ENCODE data around the gene DUSP16.

The DUSP16 gene

DNA sequence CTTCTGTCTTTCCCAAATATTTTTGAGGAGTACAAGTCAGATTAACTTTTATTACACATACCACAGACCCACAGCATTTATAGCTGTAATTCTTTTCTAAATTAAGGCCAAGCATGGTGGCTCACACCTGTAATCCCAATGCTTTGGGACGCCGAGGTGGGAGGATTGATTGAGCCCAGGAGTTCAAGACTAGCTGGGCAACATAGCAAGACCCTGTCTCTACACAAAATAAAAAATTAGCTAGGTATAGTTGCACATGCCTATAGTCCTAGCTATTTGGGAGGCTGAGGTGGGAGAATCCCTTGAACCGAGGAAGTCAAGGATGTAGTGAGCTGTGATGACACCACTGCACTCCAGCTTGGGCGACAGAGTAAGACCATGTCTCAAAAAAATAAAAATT, 7.0 kb downstream of the DUSP16 start:
- TF ChIP-seq, protein P1, sequence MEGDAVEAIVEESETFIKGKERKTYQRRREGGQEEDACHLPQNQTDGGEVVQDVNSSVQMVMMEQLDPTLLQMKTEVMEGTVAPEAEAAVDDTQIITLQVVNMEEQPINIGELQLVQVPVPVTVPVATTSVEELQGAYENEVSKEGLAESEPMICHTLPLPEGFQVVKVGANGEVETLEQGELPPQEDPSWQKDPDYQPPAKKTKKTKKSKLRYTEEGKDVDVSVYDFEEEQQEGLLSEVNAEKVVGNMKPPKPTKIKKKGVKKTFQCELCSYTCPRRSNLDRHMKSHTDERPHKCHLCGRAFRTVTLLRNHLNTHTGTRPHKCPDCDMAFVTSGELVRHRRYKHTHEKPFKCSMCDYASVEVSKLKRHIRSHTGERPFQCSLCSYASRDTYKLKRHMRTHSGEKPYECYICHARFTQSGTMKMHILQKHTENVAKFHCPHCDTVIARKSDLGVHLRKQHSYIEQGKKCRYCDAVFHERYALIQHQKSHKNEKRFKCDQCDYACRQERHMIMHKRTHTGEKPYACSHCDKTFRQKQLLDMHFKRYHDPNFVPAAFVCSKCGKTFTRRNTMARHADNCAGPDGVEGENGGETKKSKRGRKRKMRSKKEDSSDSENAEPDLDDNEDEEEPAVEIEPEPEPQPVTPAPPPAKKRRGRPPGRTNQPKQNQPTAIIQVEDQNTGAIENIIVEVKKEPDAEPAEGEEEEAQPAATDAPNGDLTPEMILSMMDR (IDR thresholded peaks at IDR 0.05; ENCODE audit: low read length, missing control alignments) = no peak
- no peak for DNase-seq (ENCODE audit: low read depth)
- no peak overlapping the region for H3K4me3 ChIP-seq (replicated peaks; ENCODE audit: low read depth, low read length)

DNA sequence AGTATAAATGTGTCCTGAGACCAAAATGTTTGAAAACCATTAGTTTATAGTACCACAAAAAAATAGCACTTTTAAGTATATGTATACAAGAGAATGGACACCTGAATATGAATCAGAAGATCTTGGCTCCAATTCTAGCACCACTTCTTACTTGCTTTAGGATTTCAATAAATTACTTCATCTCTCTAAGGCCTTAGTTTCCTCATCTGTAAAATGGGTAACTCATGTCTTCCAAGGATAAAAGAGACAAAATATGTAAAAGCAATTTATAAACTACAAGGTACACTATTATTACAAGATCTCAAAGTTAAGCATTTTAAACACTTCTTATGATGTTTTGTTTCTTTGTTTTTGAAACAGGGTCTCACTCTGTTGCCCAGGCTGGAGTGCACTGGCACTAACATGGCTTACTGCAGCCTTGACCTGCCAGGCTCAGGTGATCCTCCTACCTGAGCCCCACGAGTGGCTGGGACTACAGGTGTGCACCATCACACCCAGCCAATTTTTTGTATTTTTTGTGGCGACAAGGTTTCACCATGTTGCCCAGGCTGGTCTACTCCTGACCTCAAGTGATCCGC, 9.4 kb downstream of the DUSP16 start:
- TF ChIP-seq, protein P1 (IDR thresholded peaks at IDR 0.05; ENCODE audit: low read length, missing control alignments) = no peak
- no peak overlapping the region for H3K4me3 ChIP-seq (replicated peaks; ENCODE audit: low read depth, low read length)
- no peak for DNase-seq (ENCODE audit: low read depth)

DNA sequence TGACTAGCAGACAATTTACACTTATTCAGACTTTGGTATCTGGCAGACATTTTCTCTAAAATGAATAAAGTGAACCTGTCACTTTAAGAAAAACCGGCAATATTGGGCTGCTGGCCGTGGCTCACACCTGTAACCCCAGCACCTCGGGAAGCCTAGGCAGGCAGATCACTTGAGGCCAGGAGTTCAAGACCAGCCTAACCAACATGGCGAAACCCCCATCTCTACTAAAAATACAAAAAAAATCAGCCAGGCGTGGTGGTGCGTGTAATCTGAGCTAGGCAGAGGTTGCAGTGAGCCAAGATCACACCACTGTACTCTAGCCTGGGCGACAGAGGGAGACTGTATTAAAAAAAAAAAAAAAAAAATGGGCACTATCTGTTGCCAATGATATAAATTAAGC, 11.5 kb downstream of the DUSP16 start:
- no peak for DNase-seq (ENCODE audit: low read depth)
- TF ChIP-seq, protein P1 (IDR thresholded peaks at IDR 0.05; ENCODE audit: low read length, missing control alignments) = no peak
- no peak overlapping the region for H3K4me3 ChIP-seq (replicated peaks; ENCODE audit: low read depth, low read length)

DNA sequence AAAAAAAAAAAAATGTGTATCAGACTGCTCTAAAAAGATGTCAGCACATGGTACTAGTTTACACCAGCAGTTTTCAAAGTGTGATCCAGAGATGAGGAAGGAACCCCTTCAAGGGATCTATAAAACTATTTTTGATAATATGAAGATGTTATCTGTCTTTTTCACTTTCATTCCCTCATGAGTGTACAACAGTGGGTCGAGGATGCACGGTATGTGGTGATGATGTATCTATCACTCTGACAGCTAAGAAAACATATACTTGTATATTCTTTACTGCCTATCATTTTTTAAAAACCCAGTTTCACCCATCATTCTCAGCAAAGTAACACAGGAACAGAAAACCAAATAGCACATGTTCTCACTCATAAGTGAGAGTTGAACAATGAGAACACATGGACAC, 12.4 kb downstream of the DUSP16 start:
- TF ChIP-seq, protein P1 (IDR thresholded peaks at IDR 0.05; ENCODE audit: low read length, missing control alignments) = no peak
- DNase-seq (ENCODE audit: low read depth) = no peak
- no peak overlapping the region for H3K4me3 ChIP-seq (replicated peaks; ENCODE audit: low read depth, low read length)

DNA sequence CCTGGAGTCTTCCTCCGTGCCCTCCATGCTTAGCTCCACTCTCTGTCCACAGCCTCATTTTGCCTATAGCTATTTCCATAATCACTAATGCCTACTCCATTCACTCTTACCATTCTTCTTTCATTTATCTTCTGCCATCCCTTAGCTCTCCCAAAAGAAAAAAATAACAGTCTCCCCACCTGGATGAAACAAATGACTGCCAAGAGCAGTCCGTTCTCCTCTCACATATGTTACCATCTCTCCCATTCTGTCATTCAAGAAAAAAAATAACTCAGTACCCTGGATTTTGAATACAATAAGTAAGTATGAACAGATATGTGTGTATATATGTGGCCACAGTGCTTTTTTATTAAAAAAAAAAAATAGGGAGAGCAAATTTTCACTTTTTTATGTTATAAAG, 13.2 kb downstream of the DUSP16 start:
- H3K4me3 ChIP-seq (replicated peaks; ENCODE audit: low read depth, low read length) = no peak overlapping the region
- TF ChIP-seq, protein P1 (IDR thresholded peaks at IDR 0.05; ENCODE audit: low read length, missing control alignments) = no peak
- no peak for DNase-seq (ENCODE audit: low read depth)

DNA sequence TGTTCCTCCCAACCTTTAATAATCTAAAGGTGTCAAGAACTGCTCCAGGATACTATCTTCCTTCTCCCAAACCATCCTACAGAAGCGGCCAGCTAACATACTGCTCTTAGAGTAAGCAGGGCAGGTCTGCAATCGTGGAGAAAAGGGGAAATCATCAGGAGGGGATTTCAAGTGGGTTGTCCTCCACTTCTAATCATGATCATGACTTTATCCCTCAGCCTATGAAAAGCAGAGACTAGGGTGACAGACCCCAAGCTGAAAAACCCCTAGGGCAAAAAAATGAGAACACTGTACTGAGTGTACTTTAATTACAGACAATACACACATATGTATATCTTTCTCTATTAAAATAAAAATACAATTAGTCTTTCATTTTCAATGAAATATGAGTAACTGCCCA, 13.9 kb downstream of the DUSP16 start:
- TF ChIP-seq, protein P1 (IDR thresholded peaks at IDR 0.05; ENCODE audit: low read length, missing control alignments) = no peak
- no peak for DNase-seq (ENCODE audit: low read depth)
- H3K4me3 ChIP-seq (replicated peaks; ENCODE audit: low read depth, low read length) = no peak overlapping the region

DNA sequence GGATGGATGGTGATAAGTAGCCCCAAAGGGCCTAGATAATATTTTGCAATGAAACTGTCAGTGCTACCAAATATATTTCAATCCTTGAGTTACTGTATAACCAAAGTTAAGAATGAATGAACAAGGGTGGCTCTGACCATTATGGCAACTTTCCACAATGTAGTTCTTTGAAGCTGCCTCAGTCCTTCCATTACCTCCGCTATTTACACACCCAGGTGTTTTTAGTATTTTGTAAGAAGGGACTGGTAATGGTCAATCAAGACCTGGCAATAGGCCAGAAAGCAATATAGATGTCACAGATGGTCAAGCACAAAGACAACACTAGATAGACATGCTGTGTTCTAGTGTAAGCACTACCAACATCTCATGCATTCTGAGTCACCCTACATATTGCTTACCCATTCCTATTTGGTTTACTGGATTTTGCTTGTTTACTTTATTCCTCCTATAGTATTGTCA, 16.3 kb downstream of the DUSP16 start:
- TF ChIP-seq, protein P1 (IDR thresholded peaks at IDR 0.05; ENCODE audit: low read length, missing control alignments) = no peak

More for the DNA sequence above, 16.3 kb downstream of the DUSP16 start:
- no peak overlapping the region for H3K4me3 ChIP-seq (replicated peaks; ENCODE audit: low read depth, low read length)
- DNase-seq (ENCODE audit: low read depth) = no peak

Data from fibroblast of pulmonary artery (primary cell).